Esophagus muscularis mucosa (tissue), 4 donors: ENCODE results near the gene GLG1. TPM values are rescaled to one million over a fixed set of nuclear protein-coding genes. Genes with fewer than 3 reads are reported as not detected.

Experiments used
- DNase-seq: peaks from one replicate; pipeline ENCODE4 v3.0.0-alpha.2; 2017; ENCODE audit errors: extremely low spot score
- H3K27ac ChIP-seq, 4 donors: fragments of 200-600 bp; sonication (generic); replicated peaks in 1 of 4; 1 replicate in 3 of 4; 2 replicates in 1 of 4; pipeline ENCODE4 v1.5.1; 2016 to 2019; ENCODE audit warnings: mild to moderate bottlenecking in 1 of 4
- H3K27me3 ChIP-seq, 4 donors: fragments of 200-600 bp; sonication (generic); one replicate each; pipeline versions ENCODE4 v1.5.1 to v1.6.0; 2016 to 2019
- H3K36me3 ChIP-seq, 4 donors: fragments of 200-600 bp; sonication (generic); one replicate each; pipeline ENCODE4 v1.5.1; 2016 to 2019
- H3K4me1 ChIP-seq, 4 donors: fragments of 200-600 bp; sonication (generic); one replicate each; pipeline ENCODE4 v1.5.1; 2016 to 2019
- H3K4me3 ChIP-seq, 4 donors: fragments of 200-600 bp; sonication (generic); 1 replicate in 2 of 4; 2 replicates in 2 of 4; pipeline ENCODE4 v1.5.1; 2016 to 2019; ENCODE audit warnings: mild to moderate bottlenecking in 4 of 4, moderate library complexity in 1 of 4
- H3K9me3 ChIP-seq, 4 donors: fragments of 200-600 bp; sonication (generic); 1 replicate in 3 of 4; 2 replicates in 1 of 4; pipeline ENCODE4 v1.5.1; 2016 to 2019
- EP300 ChIP-seq: sonication (generic); formaldehyde crosslinking; IDR thresholded peaks from one replicate; pipeline ENCODE4 v1.6.1; 2017; ENCODE audit warnings: antibody characterized with exemption
- POLR2A ChIP-seq: fragments of 450-650 bp; IDR thresholded peaks from one replicate; pipeline ENCODE4 v1.6.1; 2017; ENCODE audit warnings: antibody characterized with exemption, moderate library complexity, mild to moderate bottlenecking, low read depth
- POLR2AphosphoS5 ChIP-seq, 2 donors: sonication (generic); formaldehyde crosslinking; IDR thresholded peaks; one replicate each; pipeline ENCODE4 v1.6.1; 2017; ENCODE audit warnings: antibody characterized with exemption in 2 of 2
- WGBS: methylation state at CpG from one replicate; pipeline ENCODE4 v1.1.5; 2018; 5-methylcytosine and 5-hydroxymethylcytosine counted together
- intact Hi-C: fragments of 100-400 bp; cut with DNase I; formaldehyde crosslinking; loops from one replicate; pipeline ENCODE4 v1.15.1; 2023
- total RNA-seq, 4 donors: library from RNA; depleted of rRNA; stranded (reverse); fragments of >200 nt; gene quantifications; one replicate each; pipeline versions ENCODE4 v1.1.0 to v1.2.1, GENCODE V29; 2016
- TF ChIP-seq, protein P1 (sequence below), 3 experiments: fragments of 200-600 bp in 2 of 3; fragments of 450-650 bp in 1 of 3; sonication (generic) in 2 of 3; IDR thresholded peaks; one replicate each; pipeline ENCODE4 v1.5.1; 2017 to 2019; ENCODE audit warnings: antibody characterized with exemption in 3 of 3, mild to moderate bottlenecking in 2 of 3, moderate library complexity in 1 of 3

Gene GLG1
- total RNA-seq, 4 donors from 2014 or later: 92.8 to 128 (median 121) TPM

DNA sequence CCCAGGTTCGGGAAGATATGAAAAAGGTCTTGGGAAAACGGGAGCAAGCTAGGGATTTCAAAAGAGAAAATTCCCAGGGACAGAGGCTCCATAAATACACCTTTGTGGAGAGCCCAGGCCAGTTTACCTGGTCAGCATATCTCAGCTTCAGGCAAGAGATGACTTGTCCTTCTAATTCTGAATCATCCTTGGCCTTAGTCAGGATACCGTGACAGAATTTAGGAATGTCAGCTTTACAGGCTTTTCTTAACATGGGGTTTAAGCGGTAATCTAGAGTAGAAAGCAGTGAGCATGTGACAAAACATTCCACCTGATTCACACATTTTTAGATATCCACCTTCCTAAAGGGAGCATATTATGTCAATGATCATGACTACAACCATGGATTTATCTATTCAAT lies 144.6 kb downstream of the GLG1 start:
- H3K27ac ChIP-seq: no peak overlapping the region
- intact Hi-C loops: no loop called here
- no peaks in the 10 kb centered on the region for H3K27me3 ChIP-seq
- no peaks in the 10 kb centered on the region for H3K9me3 ChIP-seq
- no peak for DNase-seq
- TF ChIP-seq, protein P1, sequence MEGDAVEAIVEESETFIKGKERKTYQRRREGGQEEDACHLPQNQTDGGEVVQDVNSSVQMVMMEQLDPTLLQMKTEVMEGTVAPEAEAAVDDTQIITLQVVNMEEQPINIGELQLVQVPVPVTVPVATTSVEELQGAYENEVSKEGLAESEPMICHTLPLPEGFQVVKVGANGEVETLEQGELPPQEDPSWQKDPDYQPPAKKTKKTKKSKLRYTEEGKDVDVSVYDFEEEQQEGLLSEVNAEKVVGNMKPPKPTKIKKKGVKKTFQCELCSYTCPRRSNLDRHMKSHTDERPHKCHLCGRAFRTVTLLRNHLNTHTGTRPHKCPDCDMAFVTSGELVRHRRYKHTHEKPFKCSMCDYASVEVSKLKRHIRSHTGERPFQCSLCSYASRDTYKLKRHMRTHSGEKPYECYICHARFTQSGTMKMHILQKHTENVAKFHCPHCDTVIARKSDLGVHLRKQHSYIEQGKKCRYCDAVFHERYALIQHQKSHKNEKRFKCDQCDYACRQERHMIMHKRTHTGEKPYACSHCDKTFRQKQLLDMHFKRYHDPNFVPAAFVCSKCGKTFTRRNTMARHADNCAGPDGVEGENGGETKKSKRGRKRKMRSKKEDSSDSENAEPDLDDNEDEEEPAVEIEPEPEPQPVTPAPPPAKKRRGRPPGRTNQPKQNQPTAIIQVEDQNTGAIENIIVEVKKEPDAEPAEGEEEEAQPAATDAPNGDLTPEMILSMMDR (IDR thresholded peaks at IDR 0.05): no peak
- TF ChIP-seq POLR2A (no peak), EP300 (no peak), POLR2AphosphoS5 (IDR thresholded peaks at IDR 0.05) (no peak)
- H3K4me3 ChIP-seq: no peak overlapping the region
- peaks cover 56 to 99% (median 93%) of the 10 kb centered on the region in 4 donors for H3K36me3 ChIP-seq
- 90% methylated on average over 4 of the region's 4 CpGs for WGBS
- H3K4me1 ChIP-seq: no peaks in the 10 kb centered on the region

DNA sequence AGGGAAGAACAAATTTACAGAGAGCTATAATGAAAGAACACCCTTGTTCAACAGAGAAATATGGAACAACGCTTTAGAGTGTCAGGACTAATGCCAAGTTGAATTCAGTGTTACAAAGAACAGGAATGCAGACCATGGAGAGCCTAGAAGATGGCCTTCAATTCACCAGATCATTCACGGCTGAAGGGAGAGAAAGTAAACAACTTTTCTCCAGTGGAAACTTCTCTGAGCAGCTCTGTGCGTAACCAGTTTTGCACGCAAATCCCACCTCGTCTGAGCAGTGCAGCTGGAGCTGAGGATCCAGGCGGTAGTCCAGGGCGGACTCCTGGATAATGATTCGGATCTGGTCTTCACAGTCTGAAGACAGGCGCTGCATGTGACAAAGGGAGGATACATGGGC lies 145.1 kb downstream of the GLG1 start:
- TF ChIP-seq POLR2A: no peak
- TF ChIP-seq, protein P1 (IDR thresholded peaks at IDR 0.05): no peak
- Histone ChIP-seq H3K9me3 (no peaks in the 10 kb centered on the region), H3K36me3 (peaks cover 52 to 99% (median 93%) of the 10 kb centered on the region in 4 donors), H3K4me3 (no peak overlapping the region), H3K27me3 (no peaks in the 10 kb centered on the region), H3K4me1 (no peaks in the 10 kb centered on the region), H3K27ac (no peak overlapping the region)
- DNase-seq: no peak
- intact Hi-C loops: no loop called here
- 82% methylated on average over 9 of the region's 9 CpGs for WGBS

DNA sequence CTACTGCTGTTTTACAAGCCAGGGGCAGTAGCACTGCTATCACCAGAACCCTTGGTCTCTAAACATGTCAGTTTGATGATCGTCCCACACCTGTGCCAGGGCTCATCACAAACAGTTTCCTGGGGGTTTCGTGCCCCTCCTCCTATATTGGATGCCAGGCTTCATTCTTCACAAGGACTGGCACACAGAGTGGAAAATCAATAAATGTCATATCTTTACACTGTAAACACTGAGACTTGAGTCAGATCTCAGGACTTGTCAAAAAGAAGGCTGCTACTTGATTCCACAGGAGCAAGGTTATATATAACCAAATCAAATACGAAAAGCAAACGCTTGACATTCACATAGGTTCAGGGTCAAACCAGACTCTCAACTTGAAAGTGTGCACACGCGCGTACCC lies 146.4 kb downstream of the GLG1 start:
- H3K27me3 ChIP-seq: no peaks in the 10 kb centered on the region
- no peak for DNase-seq
- no peaks in the 10 kb centered on the region for H3K4me1 ChIP-seq
- H3K9me3 ChIP-seq: no peaks in the 10 kb centered on the region
- H3K4me3 ChIP-seq: no peak overlapping the region
- no peak for TF ChIP-seq POLR2AphosphoS5 (IDR thresholded peaks at IDR 0.05)
- TF ChIP-seq EP300: no peak
- TF ChIP-seq, protein P1 (IDR thresholded peaks at IDR 0.05): no peak
- no peak for TF ChIP-seq POLR2A
- 94% methylated on average over 7 of the region's 7 CpGs for WGBS
- intact Hi-C loops: no loop called here
- H3K27ac ChIP-seq: no peak overlapping the region
- peaks cover 56 to 100% (median 94%) of the 10 kb centered on the region in 4 donors for H3K36me3 ChIP-seq

DNA sequence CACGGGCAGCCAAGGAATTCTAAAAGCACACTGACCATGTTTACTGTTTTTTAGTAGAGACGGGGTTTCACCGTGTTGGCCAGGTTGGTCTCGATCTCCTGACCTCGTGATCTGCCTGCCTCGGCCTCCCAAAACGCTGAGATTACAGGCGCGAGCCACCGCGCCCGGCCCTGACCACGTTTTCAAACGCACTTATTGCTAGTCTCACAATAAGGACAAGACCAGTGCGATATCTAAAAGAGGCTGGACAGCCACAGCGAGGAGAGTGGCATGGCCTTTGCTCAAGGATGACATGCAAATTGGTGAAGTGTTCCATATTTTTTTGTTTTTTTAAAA lies 150.7 kb downstream of the GLG1 start:
- peaks cover 46 to 96% (median 89%) of the 10 kb centered on the region in 4 donors for H3K36me3 ChIP-seq

More for the DNA sequence above, 150.7 kb downstream of the GLG1 start:
- Histone ChIP-seq H3K27me3 (no peaks in the 10 kb centered on the region), H3K27ac (no peak overlapping the region), H3K4me1 (peaks cover 0 to 2% (median 0%) of the 10 kb centered on the region in 4 donors), H3K4me3 (no peak overlapping the region), H3K9me3 (no peaks in the 10 kb centered on the region)
- no peak for DNase-seq
- intact Hi-C loops: no loop called here
- no peak for TF ChIP-seq POLR2A
- no peak for TF ChIP-seq POLR2AphosphoS5 (IDR thresholded peaks at IDR 0.05)
- TF ChIP-seq, protein P1 (IDR thresholded peaks at IDR 0.05): no peak
- TF ChIP-seq EP300: no peak
- 98% methylated on average over 16 of the region's 16 CpGs for WGBS
